Fibroblast of skin of scalp (primary cell): ENCODE measurements around the gene DUSP3.

Experiments
- DNase-seq: peaks from one replicate; pipeline ENCODE4 v3.0.0-alpha.2; 2013

The DUSP3 gene

DNA sequence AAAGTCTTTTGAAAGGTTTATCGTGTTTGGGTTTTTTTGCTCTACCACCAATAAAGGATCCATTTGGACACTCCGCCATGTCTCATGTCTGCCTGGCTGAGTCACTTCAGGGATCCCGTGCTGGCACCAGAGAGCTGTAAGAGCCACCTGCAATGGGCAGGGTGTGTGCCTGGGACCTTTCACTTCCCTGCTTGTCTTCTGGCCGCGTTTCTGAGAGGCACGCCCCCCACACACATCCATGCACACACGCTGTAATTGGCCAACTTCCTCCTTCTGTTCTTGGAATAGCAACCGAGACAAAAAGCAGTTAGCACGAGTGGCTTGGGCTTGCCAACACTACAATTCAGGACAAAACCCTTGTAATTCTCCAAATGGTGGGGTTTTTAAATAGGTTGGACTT is 10.4 kb downstream of the DUSP3 start:
- DNase-seq, result no peak

DNA sequence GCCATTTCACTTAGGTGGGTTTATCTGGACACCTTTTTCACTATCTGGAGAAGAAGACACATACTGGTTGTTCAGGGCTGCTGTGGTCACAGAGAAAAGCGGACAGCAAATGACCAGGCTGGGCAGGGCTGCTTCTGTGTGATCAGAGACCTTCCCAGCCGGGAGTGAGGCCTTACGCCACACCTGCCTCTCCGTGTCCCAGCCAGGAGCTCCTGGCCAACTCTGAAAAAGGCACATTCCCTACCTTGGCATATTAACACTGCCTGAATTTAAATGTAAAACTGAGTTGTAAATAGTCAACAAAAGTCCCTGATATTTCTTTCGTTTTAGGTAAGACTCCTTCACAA is 11.1 kb downstream of the DUSP3 start:
- DNase-seq, result no peak

DNA sequence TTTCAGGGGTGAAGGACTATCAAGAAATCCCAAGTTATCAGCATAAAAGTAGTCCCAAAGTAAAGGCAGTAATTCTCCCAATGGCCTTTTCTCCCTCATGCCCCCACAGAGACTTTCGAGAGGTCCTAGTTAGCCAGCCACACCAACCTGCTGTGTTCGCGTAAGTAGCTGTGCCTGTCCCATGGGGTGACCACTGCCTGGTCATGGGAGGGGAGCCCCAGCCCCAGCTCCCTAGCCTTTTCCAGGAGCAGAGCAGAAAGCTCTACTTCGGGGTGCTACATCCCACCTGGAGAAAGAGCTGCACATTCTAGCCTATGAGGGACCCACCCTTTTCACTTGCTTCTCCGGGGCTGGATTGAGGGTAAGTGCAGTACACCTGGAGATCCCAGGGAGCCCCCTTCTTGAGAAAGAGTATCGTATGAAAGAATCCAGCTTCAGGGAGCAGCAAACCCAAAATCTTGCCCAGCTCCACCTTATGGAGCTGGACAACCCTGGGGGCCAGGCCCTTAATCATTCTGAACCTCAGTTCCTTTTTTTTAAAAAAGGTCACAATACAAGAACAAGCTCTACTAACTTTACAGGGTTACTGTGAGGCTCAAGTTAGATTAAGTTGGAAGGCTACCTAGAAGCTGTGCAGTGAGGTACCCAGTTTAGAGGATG is 11.6 kb downstream of the DUSP3 start:
- DNase-seq, result no peak

GRCh38 chr17:43766413-43767052 is 12.2 kb downstream of the DUSP3 start:
- DNase-seq, result peak; percentile 62

GRCh38 chr17:43760254-43760852 is 18.4 kb downstream of the DUSP3 start:
- DNase-seq, result peak; percentile 91

- no peak for DNase-seq
These were observed 18.9 kb downstream of the DUSP3 start for GRCh38 chr17:43759836-43760235.

GRCh38 chr17:43758497-43759174 is 20.1 kb downstream of the DUSP3 start, which contains the start of gene SOST:
Gene SOST (minus strand): TSS chr17:43758791. CDS start chr17:43758741, 50 bp downstream.
- DNase-seq, result no peak

GRCh38 chr17:43758086-43758485 is 20.7 kb downstream of the DUSP3 start:
- DNase-seq, result no peak

- no peak for DNase-seq
These were observed 21.6 kb downstream of the DUSP3 start for GRCh38 chr17:43757171-43757660.

DNA sequence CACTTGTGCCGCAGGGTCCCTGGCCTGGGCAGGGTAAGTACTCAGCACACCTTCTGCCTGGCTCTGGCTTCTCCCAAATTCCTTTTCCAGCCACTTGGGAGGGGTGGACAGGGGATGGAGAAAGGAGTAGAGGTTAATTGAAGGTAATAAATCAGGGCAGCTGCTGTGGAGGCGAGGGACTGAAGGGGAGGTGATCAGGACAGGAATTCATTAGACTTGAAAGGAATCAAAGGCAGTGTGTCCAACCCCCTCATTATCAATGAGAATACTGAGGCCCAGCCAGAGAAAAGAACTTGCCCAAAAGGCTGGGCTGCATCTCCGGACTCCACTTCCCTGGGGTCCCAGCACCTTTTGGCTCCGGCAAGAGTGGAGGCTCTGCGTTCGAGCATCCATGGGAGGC is 22.6 kb downstream of the DUSP3 start:
- no peak for DNase-seq

DNA sequence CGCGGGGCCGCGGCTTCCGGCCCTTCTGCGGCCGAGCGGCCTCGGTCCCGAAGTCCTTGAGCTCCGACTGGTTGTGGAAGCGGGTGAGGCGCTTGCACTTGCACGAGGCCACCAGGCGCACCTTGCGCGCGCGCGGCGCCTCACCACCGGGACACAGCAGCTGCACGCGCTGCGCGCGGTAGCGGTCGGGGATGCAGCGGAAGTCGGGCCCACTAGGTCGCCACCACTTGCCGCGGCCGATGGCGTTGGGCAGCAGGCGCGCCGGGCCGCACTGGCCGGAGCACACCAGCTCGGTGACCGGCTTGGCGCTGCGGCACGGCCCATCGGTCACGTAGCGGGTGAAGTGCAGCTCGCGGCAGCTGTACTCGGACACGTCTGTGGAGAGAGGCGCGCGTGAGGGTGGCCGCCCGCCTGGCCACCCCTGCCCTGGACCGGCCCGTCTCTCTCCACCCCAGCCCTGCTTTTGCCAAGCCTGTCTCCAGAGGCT is 23.3 kb downstream of the DUSP3 start:
- DNase-seq, result no peak

DNA sequence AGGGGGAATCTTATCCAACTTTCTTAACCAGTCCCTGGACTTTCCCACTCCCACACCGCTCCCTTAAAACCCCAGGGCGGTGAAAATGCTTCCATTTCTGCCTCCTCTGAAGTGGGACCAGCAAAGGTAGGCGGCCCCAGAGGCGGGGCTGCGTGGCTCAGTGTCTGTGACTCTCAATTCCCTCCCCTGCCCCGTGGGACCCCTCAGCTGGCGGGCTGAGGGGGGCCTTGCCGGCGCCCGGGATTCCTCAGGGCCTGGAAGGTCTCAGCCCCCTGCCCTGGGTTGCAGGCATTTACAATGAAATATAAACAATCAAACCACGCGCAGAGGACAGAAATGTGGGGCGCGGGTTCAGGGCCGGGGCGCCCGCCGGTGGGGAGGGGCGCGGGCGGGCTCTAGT is 23.8 kb downstream of the DUSP3 start:
- no peak for DNase-seq

DNA sequence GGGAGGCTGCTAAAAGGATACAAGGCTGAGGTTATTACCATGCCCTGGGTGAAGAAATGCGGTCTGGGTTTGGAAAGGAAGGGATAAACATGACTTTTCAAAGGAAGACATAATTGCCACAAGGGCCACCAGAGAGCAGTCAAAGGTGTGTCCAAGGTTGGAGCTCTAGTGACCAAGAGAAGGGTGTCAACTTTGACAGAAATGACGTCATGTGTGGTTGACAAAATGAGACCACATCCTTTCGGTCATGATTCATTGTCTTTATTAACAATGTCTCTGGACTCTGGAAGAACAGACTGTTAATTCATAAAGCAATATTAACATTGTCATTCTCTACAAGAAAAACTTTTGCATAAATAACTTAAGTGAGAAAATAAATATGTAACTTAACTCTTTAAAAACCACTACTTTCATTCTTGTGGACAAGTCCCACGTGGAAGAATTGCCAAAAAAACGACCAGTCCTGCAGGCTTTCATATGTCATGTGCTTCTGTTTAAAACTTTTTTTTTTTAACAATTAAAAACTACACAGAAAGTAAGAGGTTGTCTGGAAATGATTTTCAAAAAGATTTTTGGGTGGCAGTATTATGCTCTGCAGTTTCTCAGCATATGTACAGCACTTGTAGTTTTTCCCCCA is 25.2 kb downstream of the DUSP3 start:
- peak; percentile 40 for DNase-seq

GRCh38 chr17:43750153-43750552 is 28.6 kb downstream of the DUSP3 start:
- DNase-seq, result no peak

GRCh38 chr17:43745541-43745940 is 33.2 kb downstream of the DUSP3 start:
- DNase-seq, result no peak

DNA sequence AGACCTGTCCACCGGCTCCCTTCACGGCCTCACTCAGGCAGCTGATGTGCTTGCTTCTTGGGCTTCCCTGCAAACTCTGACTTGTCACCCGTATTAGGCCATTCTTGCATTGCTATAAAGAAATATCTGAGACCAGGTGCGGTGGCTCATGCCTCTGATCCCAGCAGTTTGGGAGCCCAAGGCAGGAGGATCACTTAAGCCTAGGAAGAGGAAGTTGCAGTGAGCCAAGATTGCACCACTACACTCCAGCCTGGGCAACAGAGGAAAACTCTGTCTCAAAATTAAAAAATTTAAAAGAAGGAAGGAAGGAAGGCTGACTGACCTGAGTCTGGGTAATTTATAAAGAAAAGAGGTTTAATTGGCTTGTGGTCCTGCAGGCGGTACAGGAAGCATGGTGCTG is 37.1 kb downstream of the DUSP3 start:
- DNase-seq, result no peak

GRCh38 chr17:43740541-43740940 is 38.2 kb downstream of the DUSP3 start:
- DNase-seq, result peak; percentile 80

DNA sequence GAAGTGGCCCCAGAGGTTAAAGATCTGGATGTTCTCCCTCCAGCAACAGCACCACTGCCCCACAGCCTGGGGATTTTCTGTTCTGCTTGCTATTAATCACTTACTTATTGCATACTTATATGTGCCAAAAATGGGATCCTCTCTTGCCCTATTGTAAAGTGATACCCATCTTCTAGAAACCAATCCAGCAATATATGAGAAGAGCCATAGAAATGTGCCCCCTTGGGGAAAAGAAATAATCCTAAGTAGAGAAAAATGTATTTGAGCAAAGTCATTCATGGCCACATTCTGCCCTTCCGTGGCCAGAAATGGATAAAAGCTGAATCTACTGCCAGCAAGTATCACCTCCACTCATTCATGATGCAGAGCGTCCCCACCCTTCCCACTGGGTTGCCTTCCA is 41.1 kb downstream of the DUSP3 start:
- no peak for DNase-seq

DNA sequence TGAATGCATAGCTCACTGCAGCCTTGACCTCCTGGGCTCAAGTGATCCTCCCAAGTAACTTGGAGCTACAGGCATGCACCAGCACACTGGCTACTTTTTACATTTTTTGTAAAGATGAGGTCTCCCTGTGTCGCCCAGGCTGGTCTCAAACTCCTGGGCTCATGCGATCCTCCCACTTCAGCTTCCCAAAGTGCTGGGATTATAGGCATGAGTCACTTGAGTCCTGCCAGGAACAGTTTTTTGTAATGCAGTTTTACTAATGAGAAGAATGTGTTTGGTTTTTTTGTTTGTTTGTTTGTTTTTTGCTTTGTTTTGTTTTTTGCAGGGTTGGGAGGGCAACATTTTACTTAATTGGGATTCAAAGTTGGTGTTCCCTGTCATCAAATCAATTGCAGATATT is 42.4 kb downstream of the DUSP3 start:
- DNase-seq, result no peak

DNA sequence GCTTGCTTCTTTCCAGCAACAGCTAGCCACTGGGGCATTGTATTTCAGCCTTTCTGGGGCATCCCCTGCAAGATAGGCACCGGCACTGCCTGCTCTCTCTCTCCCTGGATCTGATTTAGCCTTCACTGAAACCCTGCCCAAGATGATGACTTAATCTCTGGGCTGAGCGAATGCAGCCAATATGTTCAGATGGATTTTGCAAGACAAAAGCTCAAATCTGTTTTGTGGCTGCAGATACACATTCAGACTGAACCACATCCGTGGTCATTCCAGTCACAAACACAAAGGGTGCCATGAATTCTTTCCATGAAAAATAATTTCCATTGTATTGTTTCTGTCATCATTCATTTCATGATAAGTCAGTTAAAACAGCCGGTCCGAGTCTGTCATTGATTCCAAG is 44.4 kb downstream of the DUSP3 start:
- peak; percentile 89 for DNase-seq

GRCh38 chr17:43733956-43734355 is 44.8 kb downstream of the DUSP3 start:
- no peak for DNase-seq

GRCh38 chr17:43732958-43733357 is 45.8 kb downstream of the DUSP3 start:
- peak; percentile 88 for DNase-seq

DNA sequence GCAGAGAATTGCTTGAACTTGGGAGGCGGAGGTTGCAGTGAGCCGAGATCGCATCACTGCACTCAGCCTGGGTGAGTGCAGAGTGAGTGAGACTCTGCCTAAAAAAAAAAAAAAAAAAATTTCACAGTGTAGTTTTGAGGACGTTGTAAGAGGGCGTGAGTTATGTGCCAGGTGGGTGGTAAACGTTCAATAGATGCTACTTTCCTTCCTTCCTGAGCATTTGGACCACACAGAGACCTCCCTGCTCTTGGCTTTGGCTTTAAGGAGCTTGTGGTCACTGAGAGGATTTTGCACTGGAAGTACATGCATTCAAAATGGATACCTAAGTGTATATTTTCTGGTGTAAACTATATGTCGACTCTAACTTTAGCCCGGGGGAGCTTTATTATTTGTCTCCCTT is 50.7 kb downstream of the DUSP3 start:
- DNase-seq, result no peak
